Endothelial cell of umbilical vein (primary cell): ENCODE measurements around the gene MALAT1.
"Not testable (repeated sequence)": the region's sequence is repeated elsewhere in the genome, so short reads cannot be mapped to it uniquely, and the experiment has no call there.

Experiments
- EZH2 ChIP-seq: IDR thresholded peaks from 2 replicates; pipeline ENCODE4 v1.6.1; 2012; ENCODE audit warnings: borderline replicate concordance, low read depth, mild to moderate bottlenecking, moderate library complexity, low read length, inconsistent platforms; ENCODE audit not compliant: severe bottlenecking
- GATA2 ChIP-seq: IDR thresholded peaks from 2 replicates; pipeline ENCODE4 v1.7.0; 2011; ENCODE audit warnings: low read depth, mild to moderate bottlenecking, moderate library complexity, mixed read lengths, low read length; ENCODE audit not compliant: insufficient read length, insufficient read depth
- JUN ChIP-seq: IDR thresholded peaks from 2 replicates; pipeline ENCODE4 v1.6.1; 2011; ENCODE audit warnings: borderline replicate concordance, low read depth; ENCODE audit not compliant: insufficient read length, insufficient read depth
- POLR2A ChIP-seq: IDR thresholded peaks from 2 replicates; pipeline ENCODE4 v1.6.1; 2012; ENCODE audit warnings: low read depth, mild to moderate bottlenecking, control low read depth, low read length
- POLR2AphosphoS5 ChIP-seq: IDR thresholded peaks from 2 replicates; pipeline ENCODE4 v1.6.1; 2012; ENCODE audit warnings: low read depth, mild to moderate bottlenecking, control low read depth, low read length, moderate library complexity; ENCODE audit not compliant: insufficient read depth
- TF ChIP-seq, protein P1 (sequence below), 2 donors: IDR thresholded peaks; 1 replicate in 1 of 2; 2 replicates in 1 of 2; pipeline ENCODE4 v1.5.1; 2011; ENCODE audit warnings: low read length in 2 of 2, mild to moderate bottlenecking in 2 of 2, moderate library complexity in 2 of 2, control low read depth in 1 of 2, inconsistent platforms in 1 of 2, low read depth in 1 of 2; ENCODE audit not compliant: insufficient read depth in 1 of 2; ENCODE audit errors: extremely low read depth in 1 of 2
- TF ChIP-seq, protein P2 (sequence below): IDR thresholded peaks from 2 replicates; pipeline ENCODE4 v1.6.1; 2011; ENCODE audit not compliant: insufficient read depth, insufficient read length

DNA sequence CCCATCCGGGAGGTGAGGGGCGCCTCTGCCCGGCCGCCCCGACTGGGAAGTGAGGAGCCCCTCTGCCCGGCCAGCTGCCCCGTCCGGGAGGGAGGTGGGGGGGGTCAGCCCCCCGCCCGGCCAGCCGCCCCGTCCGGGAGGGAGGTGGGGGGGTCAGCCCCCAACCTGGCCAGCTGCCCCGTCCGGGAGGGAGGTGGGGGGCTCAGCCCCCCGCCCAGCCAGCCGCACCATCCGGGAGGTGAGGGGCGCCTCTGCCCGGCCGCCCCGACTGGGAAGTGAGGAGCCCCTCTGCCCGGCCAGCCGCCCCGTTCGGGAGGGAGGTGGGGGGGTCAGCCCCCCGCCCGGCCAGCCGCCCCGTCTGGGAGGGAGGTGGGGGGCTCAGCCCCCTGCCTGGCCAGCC lies 47.5 kb upstream of the MALAT1 start:
- TF ChIP-seq, protein P1, sequence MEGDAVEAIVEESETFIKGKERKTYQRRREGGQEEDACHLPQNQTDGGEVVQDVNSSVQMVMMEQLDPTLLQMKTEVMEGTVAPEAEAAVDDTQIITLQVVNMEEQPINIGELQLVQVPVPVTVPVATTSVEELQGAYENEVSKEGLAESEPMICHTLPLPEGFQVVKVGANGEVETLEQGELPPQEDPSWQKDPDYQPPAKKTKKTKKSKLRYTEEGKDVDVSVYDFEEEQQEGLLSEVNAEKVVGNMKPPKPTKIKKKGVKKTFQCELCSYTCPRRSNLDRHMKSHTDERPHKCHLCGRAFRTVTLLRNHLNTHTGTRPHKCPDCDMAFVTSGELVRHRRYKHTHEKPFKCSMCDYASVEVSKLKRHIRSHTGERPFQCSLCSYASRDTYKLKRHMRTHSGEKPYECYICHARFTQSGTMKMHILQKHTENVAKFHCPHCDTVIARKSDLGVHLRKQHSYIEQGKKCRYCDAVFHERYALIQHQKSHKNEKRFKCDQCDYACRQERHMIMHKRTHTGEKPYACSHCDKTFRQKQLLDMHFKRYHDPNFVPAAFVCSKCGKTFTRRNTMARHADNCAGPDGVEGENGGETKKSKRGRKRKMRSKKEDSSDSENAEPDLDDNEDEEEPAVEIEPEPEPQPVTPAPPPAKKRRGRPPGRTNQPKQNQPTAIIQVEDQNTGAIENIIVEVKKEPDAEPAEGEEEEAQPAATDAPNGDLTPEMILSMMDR (IDR thresholded peaks at IDR 0.05; ENCODE audit: extremely low read depth in 1 of 2, insufficient read depth in 1 of 2, low read depth in 1 of 2, low read length in 2 of 2), result not testable (repeated sequence)
- TF ChIP-seq EZH2, POLR2A, POLR2AphosphoS5, GATA2, JUN: not testable (repeated sequence)
- TF ChIP-seq, protein P2, sequence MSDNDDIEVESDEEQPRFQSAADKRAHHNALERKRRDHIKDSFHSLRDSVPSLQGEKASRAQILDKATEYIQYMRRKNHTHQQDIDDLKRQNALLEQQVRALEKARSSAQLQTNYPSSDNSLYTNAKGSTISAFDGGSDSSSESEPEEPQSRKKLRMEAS, result not testable (repeated sequence)
